Kidney tubule cell (primary cell): ENCODE measurements around the gene CHST12.
"Not testable (repeated sequence)": the region's sequence is repeated elsewhere in the genome, so short reads cannot be mapped to it uniquely, and the experiment has no call there.

ENCODE experiments used
- DNase-seq: peaks from one replicate; pipeline ENCODE4 v3.0.0-alpha.2; 2018; ENCODE audit warnings: low spot score

Gene CHST12

DNA sequence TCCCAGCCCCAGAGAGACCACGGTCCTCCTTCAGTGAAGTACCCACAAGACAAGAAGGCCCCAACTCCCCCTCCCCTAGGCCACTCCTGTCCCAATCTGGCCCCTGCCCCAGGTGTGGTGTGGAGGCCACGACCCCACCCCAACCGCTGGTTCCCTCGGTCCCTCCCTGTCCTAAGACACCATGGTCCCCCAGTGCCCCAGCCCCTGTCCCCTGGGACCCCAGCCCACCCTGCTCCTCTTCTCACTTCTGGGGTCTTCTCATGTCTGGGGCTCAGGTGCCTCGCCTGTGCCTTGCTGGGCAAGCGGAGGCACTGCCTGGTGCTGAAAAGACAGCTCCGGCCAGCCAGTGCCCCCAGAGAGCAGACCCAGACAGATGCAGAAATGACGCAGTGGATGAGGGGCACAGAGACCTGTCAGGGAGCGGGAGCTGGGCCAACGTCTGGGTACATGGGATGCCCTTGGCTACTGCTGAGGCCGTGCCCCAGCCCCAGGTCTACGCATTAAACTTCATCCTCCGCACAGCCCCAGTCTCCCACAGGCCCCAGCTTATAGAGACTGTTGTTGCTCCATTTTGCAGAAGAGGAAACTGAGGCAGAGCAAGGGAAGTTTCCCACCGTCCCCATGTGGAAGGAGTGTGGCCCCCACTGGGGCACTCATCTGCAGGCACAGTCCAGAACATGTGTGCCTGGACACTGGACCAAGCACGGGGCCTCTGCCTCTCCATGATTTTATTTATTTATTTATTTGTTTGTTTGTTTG is 58.0 kb downstream of the CHST12 start:
- no peak for DNase-seq

DNA sequence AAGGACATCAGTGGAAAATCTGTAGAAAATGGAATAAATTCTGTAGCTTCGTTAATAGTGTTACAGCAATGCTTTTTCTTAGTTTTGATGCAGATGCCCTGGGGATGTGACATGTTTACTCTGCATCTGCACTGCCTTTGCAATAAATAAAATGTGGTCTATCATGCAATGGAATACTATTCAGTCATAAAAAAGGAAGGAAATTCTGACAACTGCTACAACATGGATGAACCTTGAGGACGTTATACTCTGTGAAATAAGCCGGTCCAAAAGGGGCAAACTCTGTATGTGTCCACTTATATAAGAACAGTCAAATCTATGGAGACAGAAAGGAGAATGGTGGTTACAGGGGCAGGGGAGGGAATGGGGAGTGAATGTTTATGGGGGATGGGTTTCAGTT is 59.3 kb downstream of the CHST12 start:
- no peak for DNase-seq

DNA sequence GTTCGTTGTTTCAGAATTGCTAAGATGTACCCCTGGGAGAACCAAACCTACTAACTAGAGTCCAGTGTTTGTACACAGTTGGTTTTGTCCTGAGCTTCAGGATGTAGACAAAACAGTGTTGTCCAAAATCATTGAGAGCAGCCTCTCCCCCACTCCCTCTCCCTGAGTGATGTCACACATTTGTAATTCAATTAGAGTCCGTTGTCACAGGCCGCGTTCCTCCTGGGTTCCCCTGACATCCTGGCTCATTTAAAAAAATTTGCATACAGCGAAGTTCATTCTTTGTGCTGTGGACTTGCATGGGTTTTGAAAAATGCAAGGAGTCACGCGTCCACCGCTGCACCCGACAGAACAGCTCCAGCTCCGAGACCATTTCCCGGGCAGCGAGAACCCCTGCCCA is 62.5 kb downstream of the CHST12 start:
- DNase-seq: no peak

DNA sequence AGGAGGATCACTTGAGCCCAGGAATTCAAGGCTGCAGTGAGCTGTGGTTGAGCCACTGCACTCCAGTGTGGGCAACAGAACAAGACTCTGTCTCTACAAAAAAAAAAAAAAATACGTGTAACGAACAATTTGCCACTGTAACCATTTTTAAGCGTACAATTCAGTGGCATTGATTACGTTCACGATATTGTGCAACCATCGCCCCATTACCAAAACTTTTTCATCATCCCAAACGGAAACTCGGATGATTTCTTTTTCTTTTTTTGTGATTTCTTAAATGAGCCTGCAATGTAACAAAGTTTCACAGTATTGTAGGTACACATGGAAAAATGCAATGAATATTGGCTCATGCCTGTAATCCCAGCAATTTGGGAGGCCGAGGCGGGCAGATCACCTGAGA is 63.3 kb downstream of the CHST12 start:
- DNase-seq: no peak

DNA sequence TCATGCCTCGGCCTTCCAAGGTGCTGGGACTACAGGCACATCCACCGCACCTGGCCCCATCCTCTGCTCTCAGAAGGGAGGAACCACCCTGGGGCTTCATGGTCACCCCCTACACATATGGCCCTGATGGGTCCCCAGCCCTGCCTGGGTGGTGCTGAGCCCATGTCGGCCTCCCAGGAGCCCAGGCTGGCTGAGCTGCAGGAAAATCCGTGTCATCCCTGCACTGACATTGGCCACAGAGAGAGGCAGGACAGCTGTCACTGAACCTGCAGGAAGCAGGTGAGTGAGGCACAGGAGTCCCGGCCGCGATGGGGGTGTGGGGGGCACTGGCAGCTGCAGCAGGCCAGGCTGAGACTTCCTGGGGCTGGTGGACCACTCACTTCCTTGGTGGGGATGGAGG is 64.8 kb downstream of the CHST12 start:
- no peak for DNase-seq

DNA sequence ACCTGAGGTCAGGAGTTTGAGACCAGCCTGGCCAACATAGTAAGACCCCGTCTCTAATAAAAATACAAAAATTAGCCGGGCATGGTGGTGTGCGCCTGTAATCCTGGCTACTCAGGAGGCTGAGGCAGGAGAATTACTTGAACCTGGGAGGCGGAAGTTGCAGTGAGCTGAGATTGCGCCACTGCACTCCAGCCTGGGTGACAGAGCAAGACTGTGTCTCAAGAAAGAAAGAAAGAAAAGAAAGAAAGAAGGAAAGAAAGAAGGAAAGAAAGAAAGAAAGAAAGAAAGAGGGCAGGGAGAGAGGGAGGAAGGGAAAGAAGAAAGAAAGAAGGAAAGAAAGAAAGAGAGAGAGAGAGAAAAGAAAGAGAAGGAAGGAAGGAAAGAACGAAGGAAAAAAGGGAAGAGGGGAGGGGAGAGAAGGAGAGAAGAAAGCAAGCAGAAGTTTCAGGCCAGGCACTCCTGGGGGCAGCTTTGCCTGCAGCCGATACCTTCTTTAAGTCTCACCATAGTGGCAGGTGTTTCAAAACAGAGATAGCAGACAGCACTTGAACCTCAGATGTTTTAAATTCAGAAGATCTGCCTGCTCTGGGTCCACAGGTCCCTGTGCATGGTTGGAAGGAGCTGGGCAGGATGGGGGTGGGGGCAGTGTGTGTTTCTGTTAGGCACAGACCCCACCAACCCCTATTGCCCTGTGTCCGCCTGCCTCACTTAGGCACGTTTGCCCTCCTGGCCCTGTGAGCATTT is 66.2 kb downstream of the CHST12 start:
- not testable (repeated sequence) for DNase-seq

DNA sequence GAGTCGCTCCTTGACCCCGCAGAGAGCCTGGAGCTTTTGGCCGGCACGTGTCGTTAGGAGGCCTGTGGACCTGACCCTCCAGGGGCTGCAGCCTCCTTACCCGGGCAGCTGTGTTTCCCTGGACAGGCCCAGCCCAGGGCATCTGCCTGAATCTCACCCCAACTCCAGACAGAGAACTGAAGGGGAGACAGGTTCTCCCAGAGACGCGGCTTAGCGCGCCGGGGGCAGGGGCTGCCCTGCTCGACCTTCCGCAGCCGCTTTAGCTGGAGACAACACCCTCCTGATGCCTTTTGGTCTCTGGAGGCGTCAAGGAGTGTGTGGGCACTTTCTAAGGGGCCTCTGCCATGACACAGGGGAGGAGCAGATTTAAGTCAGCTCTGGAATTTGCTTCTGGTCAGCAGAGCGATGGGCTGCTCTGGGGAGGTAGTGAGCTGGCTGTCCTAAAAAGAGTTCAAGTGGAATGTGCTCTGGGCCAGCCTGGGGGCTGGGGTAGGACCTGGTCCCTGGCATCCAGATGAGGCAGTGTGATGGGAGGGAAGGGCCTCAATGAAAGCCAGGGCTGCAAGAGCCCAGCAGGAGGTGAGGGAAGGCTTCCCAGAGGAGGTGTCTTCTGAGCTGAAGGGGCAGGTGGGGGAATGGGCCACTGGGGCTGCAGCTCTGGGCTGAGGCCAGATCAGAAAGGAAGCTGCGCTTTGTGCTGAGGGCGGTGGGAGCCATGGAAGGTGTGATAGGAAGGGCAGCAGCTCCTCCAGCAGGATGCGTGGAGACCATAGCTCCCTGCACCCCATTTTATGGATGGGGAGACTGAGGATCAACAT is 67.0 kb downstream of the CHST12 start:
- no peak for DNase-seq

DNA sequence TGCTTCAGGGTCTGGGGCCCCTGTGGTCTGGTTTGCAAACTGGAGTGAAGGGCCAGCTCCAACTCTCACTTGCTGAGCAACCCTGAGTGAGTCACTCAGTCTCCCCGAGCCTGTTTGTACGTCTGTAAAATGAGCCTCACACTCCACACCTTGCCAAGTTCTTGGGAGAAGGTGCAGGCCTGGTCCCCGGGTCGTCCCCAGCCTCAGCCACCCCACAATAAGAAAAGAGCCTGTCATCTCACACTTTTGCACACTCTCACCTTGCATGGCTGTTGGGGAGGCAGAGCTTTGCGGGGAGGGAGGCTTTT is 67.6 kb downstream of the CHST12 start:
- no peak for DNase-seq

DNA sequence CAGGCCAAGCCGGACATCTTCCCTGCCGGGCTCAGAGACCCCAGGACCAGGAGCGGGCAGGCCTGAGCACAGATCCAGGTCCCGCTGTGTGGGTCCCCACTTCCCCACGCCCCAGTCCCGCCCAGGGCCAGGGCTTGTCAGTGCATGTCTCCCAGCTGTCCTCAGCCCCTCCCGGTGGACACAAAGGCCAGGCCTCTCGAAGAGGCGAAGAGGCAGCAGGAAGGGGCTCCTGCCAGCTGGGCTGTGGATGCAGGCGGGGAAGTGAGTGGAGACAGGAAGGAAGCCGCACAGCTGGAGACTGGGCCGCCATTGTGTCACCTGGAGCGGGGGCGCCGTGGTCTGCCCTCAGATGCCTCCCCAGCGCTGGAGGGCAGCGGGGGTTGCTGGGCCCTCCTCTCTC is 68.0 kb downstream of the CHST12 start:
- DNase-seq: no peak

DNA sequence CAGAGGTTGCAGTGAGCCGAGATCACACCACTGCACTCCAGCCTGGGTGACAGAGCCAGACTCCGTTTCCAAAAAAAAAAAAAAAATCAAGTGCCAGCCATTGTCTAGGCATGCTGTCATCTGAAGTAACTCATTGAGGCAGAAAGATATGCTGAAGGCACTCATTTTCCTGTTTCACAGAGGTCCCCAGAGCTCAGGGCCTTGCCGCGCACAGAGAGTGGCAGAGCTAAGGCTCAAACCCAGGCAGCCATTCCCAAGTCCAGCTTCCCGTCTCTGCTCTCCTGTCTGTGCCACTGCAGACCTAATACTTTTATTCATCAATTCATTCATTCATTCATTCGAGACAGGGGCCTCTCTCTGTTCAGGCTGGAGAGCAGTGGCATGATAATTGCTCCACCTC is 69.3 kb downstream of the CHST12 start:
- peak; percentile 60 for DNase-seq

DNA sequence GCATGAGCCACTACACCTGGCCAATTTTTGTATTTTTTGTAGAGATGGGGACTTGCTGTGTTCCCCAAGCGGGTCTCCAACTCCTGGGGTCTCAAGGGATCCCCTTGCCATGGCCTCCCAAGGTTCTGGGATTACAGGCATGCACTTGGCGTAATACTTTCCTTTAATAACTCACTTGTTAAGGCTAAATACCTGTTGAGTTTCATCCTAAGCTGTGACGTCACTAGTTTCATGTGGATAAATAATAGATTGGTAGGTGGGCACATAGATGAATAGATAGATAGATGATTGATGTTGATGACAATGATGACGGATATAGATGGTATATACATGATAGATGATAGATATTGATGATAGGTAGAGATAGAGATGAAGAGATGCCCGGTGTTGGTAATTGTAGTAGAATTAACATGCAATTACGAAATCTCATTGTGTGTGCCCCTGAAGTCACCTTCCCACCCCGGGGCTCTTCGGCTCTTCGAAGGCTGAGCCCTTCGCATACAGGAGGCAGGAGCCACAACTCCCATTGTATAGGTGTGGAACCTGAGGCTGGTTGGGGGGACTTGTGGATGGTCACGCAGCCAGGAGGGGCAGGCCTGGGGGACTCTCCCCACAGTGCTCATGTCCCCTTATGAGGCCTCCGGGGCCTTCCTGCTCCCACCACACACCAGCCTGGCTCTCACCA is 70.2 kb downstream of the CHST12 start:
- DNase-seq: no peak

DNA sequence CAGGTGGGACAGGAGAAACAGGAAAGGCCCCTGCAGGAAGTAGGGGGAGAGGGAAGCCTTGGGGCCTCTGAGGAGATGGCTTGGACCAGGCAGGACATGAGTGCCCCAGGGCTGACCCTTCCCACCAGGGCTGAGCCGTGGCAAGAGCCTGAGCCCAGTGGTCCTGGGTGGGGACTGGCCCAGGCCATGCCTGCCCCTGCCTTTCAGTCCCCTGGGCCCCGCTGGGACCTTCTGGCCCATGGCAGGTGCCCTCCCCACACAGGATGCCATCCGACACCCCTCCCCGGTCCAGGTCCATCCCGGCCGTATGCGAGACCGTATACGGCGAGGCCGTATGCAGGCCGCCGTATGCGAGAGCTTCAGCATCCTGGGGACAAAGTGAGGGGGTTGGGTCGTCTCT is 70.8 kb downstream of the CHST12 start:
- no peak for DNase-seq

DNA sequence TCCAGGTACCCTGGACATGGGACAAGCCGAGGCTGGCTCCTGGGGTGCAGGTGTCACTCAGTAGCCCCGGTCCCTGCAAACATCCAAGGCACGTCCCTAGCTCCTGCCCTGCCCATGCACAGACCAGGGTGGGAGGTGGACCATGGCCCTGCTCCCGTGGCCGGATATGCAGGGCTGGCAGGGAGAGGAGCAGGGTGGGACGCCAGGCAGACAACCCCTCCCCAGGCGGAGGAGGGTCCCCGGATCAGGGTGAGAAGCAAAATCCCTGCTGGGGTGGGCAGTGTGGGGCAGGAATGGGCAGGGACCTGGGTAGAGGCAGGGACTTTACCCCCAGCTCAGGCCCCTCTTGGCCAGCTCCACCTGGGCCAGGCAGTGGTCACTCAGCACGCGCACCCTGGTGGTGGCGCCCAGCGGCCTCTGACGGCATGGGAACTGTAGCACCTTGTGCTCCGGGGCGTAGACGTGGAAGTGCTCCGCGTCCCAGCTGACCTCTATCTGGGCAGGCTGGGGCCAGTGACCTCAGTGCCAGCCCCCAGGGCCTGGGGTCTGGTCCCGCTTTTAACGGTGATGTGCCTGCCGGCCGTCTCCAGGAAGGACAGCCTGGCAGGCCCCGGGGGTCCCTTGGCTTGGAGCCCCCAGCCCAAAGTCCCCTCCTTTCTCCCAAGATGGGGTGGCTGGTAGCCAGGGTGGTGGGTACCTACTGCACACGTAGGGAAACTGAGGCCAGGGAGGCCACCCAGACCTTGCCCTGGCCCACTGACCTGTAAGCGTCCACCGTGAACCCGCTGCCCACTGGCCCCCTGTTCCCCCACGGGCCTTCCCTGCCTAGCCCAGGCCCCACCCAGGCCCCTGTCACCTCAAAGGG is 71.6 kb downstream of the CHST12 start:
- DNase-seq: no peak

DNA sequence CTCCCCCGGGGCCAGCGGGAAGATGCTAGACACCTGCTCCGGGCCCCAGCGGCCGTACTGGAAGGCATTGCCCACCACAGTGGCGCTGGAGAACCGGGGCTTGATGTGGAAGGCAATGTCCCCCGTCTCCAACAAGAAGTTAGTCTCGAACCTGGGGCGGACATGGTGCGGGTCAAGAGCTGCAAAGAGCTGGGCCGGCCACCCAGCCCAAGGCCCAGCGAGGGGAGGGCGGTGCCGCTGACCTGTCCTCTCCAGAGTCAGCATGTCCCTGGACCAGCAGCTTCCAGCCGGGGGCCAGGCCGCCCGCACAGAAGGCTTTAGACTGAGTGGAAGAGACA is 72.2 kb downstream of the CHST12 start:
- DNase-seq: no peak

DNA sequence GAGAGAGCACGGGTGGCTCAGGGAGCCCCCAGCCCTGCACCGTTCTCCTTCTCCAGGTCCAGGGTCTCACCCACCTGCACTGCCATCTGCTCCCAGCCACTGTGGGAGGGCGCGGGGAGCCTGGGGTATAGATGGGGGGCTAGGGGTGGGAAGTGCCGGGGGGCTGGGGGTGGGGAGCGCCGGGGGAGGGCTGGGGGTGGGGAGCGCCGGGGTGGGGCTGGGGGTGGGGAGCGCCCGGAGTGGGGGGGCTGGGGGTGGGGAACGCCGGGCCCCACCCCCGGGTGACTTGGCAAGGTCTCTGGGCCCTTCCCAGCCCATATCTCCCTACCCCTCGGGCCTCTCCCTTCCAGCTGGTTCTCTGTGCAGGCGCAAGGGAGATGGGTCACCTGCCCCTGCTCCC is 72.9 kb downstream of the CHST12 start, which contains the start of gene GRIFIN:
Gene GRIFIN (minus strand): TSS at position 101 of the 400 bp plus-strand sequence. CDS start 15 bp downstream, at position 86.
- DNase-seq: no peak

DNA sequence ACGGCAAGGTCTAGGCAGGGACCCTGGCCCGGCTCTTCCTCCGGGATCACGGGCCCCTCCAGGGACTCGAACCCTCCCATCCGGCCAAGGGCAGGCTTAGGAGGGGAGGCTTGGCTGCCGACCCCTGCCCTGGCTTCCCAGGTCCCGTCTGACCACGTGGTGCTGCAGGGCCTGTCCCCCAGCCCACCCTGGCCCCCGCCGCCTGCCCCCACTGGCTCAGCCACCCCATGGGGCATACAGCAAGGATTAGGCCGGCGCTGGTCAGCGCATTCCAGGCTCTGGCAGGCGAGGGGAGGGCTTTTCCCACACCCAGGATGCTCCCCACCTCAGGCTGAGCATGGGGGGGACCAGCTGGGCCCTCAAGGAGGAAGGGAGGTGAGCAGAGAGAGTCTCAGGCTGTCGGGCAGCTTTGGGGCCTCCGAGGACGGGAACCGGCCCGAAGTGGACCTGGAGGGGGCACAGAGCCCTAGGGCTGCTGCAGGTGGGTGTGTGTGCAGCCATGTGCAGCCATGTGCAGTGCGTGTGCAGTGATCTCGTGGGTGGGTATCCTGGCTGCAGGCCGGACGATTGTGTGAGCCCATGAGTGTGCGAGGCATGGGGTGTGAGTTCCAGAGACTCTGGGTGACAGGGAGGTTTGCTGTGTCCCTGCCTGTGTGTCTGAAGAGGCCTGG is 73.5 kb downstream of the CHST12 start:
- no peak for DNase-seq

DNA sequence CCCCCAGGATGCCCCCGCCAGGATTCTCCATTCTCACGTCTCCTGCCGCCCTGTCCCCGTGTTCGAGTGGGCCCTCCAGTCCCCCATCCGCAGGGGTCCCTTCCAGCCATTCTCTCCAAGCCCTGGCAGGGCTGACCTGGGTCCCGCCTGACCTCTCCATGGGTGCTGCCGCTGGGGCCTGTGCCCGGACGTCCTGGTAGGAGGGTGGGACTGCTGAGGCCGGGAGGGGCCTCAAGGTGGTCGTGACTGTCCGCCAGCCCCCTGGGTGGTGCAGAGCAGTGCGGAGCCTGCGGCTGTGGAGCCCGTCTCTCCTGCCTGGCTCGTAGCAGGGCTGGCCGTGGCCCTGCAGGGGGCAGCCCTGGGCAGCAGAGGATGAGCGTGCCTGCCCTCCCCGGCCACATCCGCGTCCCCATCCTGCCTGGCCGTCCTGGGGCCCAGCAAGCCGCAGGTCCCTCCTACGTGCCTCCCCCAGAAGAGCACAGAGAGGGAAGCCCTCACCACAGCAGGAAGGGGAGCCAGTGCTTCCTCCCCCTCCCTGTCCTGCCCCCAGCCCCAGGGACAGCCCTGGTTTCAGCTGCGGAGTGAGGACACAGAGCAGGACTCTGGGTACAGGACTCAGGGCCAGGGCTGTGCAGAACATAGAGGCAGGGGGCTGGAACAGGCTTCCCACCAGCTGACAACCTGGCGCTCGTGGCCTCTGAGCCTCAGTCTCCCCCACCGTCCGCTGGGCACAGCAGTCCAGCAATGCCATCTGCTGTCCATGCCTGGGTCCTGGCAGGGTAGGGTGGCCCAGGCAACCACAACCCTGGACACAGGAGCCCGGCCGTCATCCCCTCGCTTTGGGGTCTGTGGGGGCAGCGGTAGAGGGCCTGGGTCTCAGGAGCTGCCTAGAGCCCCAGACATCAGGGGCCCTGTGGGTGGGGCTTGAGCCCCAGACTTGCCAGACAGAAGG is 74.3 kb downstream of the CHST12 start:
- DNase-seq: peak; percentile 75

DNA sequence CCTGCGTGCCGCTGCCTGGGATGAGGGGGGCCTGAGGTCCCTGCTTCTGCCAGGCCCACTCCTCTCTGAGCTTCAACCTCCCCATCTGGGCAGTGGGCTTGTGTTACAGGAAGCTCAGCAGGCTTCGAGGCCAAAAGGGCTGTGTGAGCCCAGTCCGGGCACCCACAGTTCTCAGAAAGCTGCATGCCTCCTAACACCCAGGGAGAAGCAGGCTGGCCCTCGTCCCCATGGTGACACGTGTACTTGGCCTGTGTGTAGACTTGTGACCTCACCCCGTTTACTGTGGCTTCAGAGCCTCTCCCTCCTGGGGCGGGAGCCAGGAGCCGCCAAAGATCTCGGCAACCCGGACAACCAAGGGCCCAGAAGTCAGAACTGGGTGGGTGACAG is 75.0 kb downstream of the CHST12 start:
- DNase-seq: peak; percentile 28

DNA sequence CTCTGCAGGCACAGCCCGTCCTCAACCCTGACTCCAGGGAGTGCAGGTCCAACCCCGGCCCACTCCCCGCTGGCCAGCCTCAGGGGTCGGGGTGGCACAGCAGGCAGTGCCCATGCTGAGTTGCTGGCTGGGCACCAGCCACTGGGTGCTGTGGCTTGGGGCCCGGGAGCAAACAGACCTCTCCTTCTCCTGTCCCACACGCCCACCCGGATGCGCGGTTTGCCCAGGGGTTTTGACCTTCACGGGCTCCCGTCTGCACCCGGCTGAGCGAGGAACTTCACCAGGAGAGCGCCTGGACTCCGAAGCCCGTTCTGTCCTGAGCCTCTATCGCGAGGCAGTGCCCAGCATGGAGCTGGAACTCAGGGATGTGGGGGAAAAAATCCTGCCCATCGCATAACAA is 75.4 kb downstream of the CHST12 start:
- no peak for DNase-seq
